Measurements from ENCODE around the gene PIEZO1. TPM values are rescaled to one million over a fixed set of nuclear protein-coding genes. Genes with fewer than 3 reads are reported as not detected.
"Not testable (repeated sequence)": the region's sequence is repeated elsewhere in the genome, so short reads cannot be mapped to it uniquely, and the experiment has no call there.

Gene PIEZO1
- total RNA-seq, 1 donor from 2014 or later, result 247 TPM

- peaks cover 8% of the 10 kb centered on the region for H3K36me3 Mint-ChIP-seq (ENCODE audit: low read depth, unreplicated experiment)
- Histone ChIP-seq H3K27me3 (ENCODE audit: insufficient read depth, low read length) (no peaks in the 10 kb centered on the region), H3K36me3 (ENCODE audit: insufficient read depth, low read length) (no peaks in the 10 kb centered on the region), H3K9me3 (ENCODE audit: insufficient read depth, low read depth, low read length) (no peaks in the 10 kb centered on the region), H3K9ac (ENCODE audit: low read length) (no peak overlapping the region), H3K4me1 (ENCODE audit: insufficient read depth, low read length) (no peaks in the 10 kb centered on the region), H3K4me3 (ENCODE audit: insufficient read depth, low read depth, low read length) (no peak overlapping the region), H3K79me2 (ENCODE audit: insufficient read depth, low read length) (no peaks in the 10 kb centered on the region), H3K4me2 (ENCODE audit: low read length) (no peak overlapping the region), H4K20me1 (ENCODE audit: insufficient read depth, low read length) (peaks cover 5% of the 10 kb centered on the region), H2AFZ (ENCODE audit: low read depth, low read length) (no peak overlapping the region), H3K27ac (ENCODE audit: low read depth, low read length) (no peak overlapping the region)
- no peak for DNase-seq (ENCODE audit: low read depth)
- peaks cover 2% of the 10 kb centered on the region for H3K4me1 Mint-ChIP-seq (ENCODE audit: low read depth, unreplicated experiment)
- no peak for FAIRE-seq
- H3K27me3 Mint-ChIP-seq (ENCODE audit: low read depth, unreplicated experiment), result no peaks in the 10 kb centered on the region
- TF ChIP-seq, protein P1, sequence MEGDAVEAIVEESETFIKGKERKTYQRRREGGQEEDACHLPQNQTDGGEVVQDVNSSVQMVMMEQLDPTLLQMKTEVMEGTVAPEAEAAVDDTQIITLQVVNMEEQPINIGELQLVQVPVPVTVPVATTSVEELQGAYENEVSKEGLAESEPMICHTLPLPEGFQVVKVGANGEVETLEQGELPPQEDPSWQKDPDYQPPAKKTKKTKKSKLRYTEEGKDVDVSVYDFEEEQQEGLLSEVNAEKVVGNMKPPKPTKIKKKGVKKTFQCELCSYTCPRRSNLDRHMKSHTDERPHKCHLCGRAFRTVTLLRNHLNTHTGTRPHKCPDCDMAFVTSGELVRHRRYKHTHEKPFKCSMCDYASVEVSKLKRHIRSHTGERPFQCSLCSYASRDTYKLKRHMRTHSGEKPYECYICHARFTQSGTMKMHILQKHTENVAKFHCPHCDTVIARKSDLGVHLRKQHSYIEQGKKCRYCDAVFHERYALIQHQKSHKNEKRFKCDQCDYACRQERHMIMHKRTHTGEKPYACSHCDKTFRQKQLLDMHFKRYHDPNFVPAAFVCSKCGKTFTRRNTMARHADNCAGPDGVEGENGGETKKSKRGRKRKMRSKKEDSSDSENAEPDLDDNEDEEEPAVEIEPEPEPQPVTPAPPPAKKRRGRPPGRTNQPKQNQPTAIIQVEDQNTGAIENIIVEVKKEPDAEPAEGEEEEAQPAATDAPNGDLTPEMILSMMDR (IDR thresholded peaks at IDR 0.05; ENCODE audit: insufficient read depth, low read depth, low read length), result no peak
- TF ChIP-seq EZH2 (IDR thresholded peaks at IDR 0.05; ENCODE audit: insufficient read depth, low read length), result no peak
- no peak overlapping the region for H3K4me3 Mint-ChIP-seq (ENCODE audit: unreplicated experiment)
- H3K27ac Mint-ChIP-seq (ENCODE audit: unreplicated experiment), result no peak overlapping the region
- H3K9me3 Mint-ChIP-seq (ENCODE audit: unreplicated experiment), result no peaks in the 10 kb centered on the region
Measured at GRCh38 chr16:88671806-88672205, 113.2 kb downstream of the PIEZO1 start.

GRCh38 chr16:88669980-88670379, 115.0 kb downstream of the PIEZO1 start:
- FAIRE-seq, result no peak

GRCh38 chr16:88669493-88669892, 115.5 kb downstream of the PIEZO1 start:
- not testable (repeated sequence) for H2AFZ ChIP-seq (ENCODE audit: low read depth, low read length); H3K4me1 ChIP-seq (ENCODE audit: insufficient read depth, low read length); H3K4me3 Mint-ChIP-seq (ENCODE audit: unreplicated experiment); H3K9me3 Mint-ChIP-seq (ENCODE audit: unreplicated experiment); H3K27me3 Mint-ChIP-seq (ENCODE audit: low read depth, unreplicated experiment); H3K27ac ChIP-seq (ENCODE audit: low read depth, low read length); H3K4me3 ChIP-seq (ENCODE audit: insufficient read depth, low read depth, low read length); H3K36me3 Mint-ChIP-seq (ENCODE audit: low read depth, unreplicated experiment); H3K9ac ChIP-seq (ENCODE audit: low read length); H3K27me3 ChIP-seq (ENCODE audit: insufficient read depth, low read length); H3K9me3 ChIP-seq (ENCODE audit: insufficient read depth, low read depth, low read length); DNase-seq (ENCODE audit: low read depth); FAIRE-seq; H3K79me2 ChIP-seq (ENCODE audit: insufficient read depth, low read length); H3K27ac Mint-ChIP-seq (ENCODE audit: unreplicated experiment); H3K4me1 Mint-ChIP-seq (ENCODE audit: low read depth, unreplicated experiment); H4K20me1 ChIP-seq (ENCODE audit: insufficient read depth, low read length); H3K4me2 ChIP-seq (ENCODE audit: low read length); H3K36me3 ChIP-seq (ENCODE audit: insufficient read depth, low read length)

More at GRCh38 chr16:88669980-88670379, 115.0 kb downstream of the PIEZO1 start:
- Histone ChIP-seq H3K36me3 (ENCODE audit: insufficient read depth, low read length) (no peaks in the 10 kb centered on the region), H4K20me1 (ENCODE audit: insufficient read depth, low read length) (peaks cover 5% of the 10 kb centered on the region), H3K4me2 (ENCODE audit: low read length) (no peak overlapping the region), H3K9me3 (ENCODE audit: insufficient read depth, low read depth, low read length) (no peaks in the 10 kb centered on the region), H3K79me2 (ENCODE audit: insufficient read depth, low read length) (peaks cover under 1% of the 10 kb centered on the region), H3K27ac (ENCODE audit: low read depth, low read length) (no peak overlapping the region), H2AFZ (ENCODE audit: low read depth, low read length) (no peak overlapping the region), H3K9ac (ENCODE audit: low read length) (no peak overlapping the region), H3K4me1 (ENCODE audit: insufficient read depth, low read length) (no peaks in the 10 kb centered on the region), H3K4me3 (ENCODE audit: insufficient read depth, low read depth, low read length) (no peak overlapping the region), H3K27me3 (ENCODE audit: insufficient read depth, low read length) (no peaks in the 10 kb centered on the region)
- H3K9me3 Mint-ChIP-seq (ENCODE audit: unreplicated experiment), result no peaks in the 10 kb centered on the region
- TF ChIP-seq, protein P1 (IDR thresholded peaks at IDR 0.05; ENCODE audit: insufficient read depth, low read depth, low read length), result no peak
- no peak for TF ChIP-seq EZH2 (IDR thresholded peaks at IDR 0.05; ENCODE audit: insufficient read depth, low read length)
- no peak overlapping the region for H3K4me3 Mint-ChIP-seq (ENCODE audit: unreplicated experiment)
- no peak for DNase-seq (ENCODE audit: low read depth)
- H3K4me1 Mint-ChIP-seq (ENCODE audit: low read depth, unreplicated experiment), result peaks cover 2% of the 10 kb centered on the region
- no peak overlapping the region for H3K27ac Mint-ChIP-seq (ENCODE audit: unreplicated experiment)
- H3K27me3 Mint-ChIP-seq (ENCODE audit: low read depth, unreplicated experiment), result no peaks in the 10 kb centered on the region
- H3K36me3 Mint-ChIP-seq (ENCODE audit: low read depth, unreplicated experiment), result peaks cover 8% of the 10 kb centered on the region

All from astrocyte (in vitro differentiated cells and primary cell).